Duodenal mucosa (tissue), 2 donors: ENCODE measurements around the gene CSNK1D.

Experiments
- H3K27ac ChIP-seq: one replicate; pipeline ENCODE4 v1.7.0; 2013; ENCODE audit warnings: low read depth, low read length
- H3K27me3 ChIP-seq, 2 donors: one replicate each; pipeline ENCODE4 v1.7.0; 2013; ENCODE audit warnings: low read length in 2 of 2, control low read depth in 1 of 2; ENCODE audit not compliant: insufficient read depth in 2 of 2, control insufficient read depth in 1 of 2
- H3K36me3 ChIP-seq, 2 donors: one replicate each; pipeline ENCODE4 v1.7.0; 2013; ENCODE audit warnings: low read length in 2 of 2, control low read depth in 1 of 2; ENCODE audit not compliant: insufficient read depth in 2 of 2, control insufficient read depth in 1 of 2
- H3K4me1 ChIP-seq, 2 donors: one replicate each; pipeline ENCODE4 v1.7.0; 2013; ENCODE audit warnings: low read length in 2 of 2, control low read depth in 1 of 2; ENCODE audit not compliant: insufficient read depth in 2 of 2, control insufficient read depth in 1 of 2
- H3K4me3 ChIP-seq, 2 donors: one replicate each; pipeline ENCODE4 v1.7.0; 2013; ENCODE audit warnings: low read length in 2 of 2, low read depth in 1 of 2
- H3K9ac ChIP-seq, 2 donors: one replicate each; pipeline ENCODE4 v1.7.0; 2013; ENCODE audit warnings: low read length in 2 of 2, low read depth in 1 of 2
- H3K9me3 ChIP-seq, 2 donors: one replicate each; pipeline ENCODE4 v1.7.0; 2013; ENCODE audit warnings: low read length in 2 of 2, control low read depth in 1 of 2; ENCODE audit not compliant: control insufficient read depth in 1 of 2

Gene CSNK1D

DNA sequence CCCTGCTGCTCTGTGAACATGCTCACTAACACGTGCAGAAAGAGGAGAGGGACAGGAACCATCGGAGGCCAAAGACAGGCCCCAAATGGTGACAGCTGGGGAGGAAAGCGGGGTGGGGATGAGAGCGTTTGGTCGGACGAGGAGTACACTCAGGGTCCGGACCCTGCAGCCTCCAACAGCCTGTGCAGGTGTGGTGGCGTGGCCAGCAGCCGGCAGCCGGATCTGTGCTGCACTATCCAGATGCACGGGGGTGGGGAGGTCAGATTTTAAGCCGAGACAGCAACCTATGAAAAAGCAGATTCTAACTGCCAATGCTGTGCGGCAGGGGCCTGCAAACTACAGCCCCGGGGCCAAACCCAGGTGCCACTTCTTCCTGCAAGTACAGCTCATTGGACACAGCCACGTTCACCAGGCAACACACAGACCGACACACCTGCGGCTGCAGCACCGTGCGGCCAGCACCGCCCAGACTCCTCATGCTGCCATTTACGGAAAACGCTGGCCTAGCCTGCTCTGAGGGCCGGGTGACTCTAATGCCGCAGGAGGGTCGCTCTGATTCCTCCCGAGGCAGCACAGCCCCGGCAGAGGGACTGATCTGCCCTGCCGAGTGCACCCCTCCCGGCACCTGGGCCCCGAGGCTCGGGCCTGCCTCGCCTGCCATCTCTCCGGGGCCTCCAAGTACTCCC lies 23.5 kb downstream of the CSNK1D start:
- Histone ChIP-seq H3K36me3 (peaks cover 60 to 87% of the 10 kb centered on the region in 2 donors), H3K4me3 (no peak overlapping the region), H3K27me3 (no peaks in the 10 kb centered on the region), H3K9ac (no peak overlapping the region), H3K4me1 (peaks cover 0 to 6% of the 10 kb centered on the region in 2 donors), H3K9me3 (no peaks in the 10 kb centered on the region), H3K27ac (no peak overlapping the region)

DNA sequence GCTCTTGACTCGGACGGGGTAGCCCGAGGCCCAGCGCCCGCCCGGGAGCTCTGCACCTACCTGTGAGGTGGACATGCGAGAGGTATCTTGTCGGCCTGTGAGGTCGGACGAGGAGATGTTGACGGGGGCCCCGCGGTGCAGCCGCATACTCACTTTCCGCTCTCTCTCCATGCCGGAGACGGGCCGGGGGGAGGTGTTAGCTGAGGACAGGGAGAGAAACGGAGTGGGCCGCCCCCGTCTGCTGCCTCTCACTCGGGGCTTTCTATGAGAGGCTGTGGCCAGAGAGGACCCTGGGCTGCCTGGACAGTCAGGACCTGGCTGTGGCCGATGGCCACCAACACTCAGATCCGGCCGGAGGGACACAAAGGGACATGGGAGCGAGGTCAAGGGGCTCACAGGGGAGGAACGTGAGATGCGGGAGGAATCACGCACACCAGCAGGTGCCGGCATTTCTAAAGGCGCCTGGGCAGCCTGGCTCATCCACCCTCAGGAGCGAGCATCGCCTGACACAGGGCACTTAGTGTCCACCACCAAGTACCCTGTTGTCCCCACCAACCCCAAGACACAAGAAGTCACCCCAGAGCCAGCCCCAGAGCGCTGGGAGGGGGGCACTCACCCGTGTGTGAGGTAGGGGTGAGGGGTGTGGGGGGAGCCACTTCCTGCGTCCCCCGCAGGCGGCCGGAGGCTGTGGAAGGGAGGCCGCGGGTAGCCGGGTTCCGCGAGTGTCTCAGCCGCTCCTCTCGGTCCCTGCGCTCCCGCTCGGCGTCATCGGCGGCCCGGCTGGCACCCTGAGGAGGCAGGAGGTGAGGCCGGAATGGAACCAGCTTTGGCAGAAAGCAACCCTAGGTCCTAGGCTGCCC lies 24.5 kb downstream of the CSNK1D start:
- H3K9me3 ChIP-seq, result no peaks in the 10 kb centered on the region
- H3K27ac ChIP-seq, result no peak overlapping the region
- H3K36me3 ChIP-seq, result peaks cover 69 to 96% of the 10 kb centered on the region in 2 donors

DNA sequence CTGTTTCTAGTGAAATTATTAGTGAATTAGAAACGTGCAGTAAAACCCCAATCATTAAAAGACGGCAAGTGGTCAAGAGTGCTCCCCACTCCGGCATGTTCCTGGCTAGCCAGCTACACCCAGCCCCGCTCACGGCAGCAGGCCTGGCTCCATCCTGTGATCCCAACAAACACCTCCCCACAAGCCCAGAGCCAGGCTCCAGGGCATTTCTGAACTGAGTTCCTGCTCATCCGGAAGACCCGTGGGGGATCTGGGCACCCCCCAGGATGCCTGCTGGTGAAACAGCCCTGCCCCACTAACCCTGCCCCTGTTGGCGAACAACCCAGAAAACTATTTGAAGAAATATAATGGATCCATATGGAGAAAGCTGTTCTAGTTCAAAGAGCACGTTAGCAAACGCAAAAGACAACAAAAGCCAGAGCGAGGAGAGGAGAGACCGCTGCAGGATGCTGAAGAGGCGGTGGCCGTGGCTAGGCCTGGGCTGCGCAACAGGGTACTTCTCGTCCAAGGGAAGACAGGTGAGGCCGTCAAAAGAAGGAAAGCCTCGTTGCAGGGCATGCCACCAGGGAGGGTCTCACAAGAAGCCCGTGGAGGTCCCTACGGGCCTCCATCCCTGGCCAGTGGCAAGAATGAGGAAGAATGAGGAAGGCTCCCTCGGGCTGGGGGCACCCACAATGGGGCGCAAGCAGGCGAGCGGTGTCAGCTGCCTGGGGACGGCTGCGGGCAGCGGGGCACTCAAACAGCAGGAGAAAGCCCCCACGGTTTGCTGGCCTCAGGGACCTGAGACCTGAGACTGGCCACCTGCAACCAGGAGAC lies 25.4 kb downstream of the CSNK1D start:
- Histone ChIP-seq H3K4me1 (peaks cover 5 to 14% of the 10 kb centered on the region in 2 donors), H3K36me3 (peaks cover 74 to 100% of the 10 kb centered on the region in 2 donors), H3K27ac (no peak overlapping the region)

More for the DNA sequence above, 24.5 kb downstream of the CSNK1D start:
- no peak overlapping the region for H3K4me3 ChIP-seq
- H3K9ac ChIP-seq, result no peak overlapping the region
- H3K27me3 ChIP-seq, result no peaks in the 10 kb centered on the region
- H3K4me1 ChIP-seq, result peaks cover 0 to 6% of the 10 kb centered on the region in 2 donors

DNA sequence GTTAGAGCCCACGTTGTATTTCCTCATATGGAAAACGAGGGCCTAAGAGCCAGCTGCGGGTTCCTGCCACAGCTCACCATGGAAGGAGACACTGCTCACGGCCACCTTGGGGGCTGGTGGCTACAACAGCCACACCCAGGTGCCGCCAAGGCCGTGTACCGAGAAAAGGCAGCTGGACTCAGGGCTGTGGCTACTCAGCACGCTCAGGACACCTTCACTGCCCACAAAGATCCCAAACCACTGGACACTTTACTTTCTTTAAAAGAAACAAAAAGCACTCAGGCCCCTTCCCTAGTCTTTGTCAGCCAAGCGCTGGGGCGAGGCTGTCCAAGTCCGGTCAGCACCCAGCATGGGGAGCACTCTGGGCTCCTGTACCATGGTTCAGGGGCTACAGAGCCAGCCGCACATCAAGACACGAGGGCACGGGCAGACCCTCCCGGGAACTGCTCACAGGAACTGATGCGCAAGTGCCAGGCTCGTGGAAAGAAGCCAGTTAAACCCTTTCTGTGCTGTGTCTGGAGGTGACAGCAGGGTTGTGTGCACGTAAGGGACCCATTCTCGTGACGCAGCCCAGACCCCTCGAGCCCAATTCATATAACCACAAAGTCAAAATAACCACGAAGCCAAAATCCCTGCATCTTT lies 26.2 kb downstream of the CSNK1D start:
- Histone ChIP-seq H3K9ac (no peak overlapping the region), H3K27ac (peak overlapping the region; percentile 51), H3K4me1 (peaks cover 13 to 22% of the 10 kb centered on the region in 2 donors), H3K36me3 (peaks cover 72 to 100% of the 10 kb centered on the region in 2 donors), H3K9me3 (no peaks in the 10 kb centered on the region), H3K4me3 (no peak overlapping the region), H3K27me3 (no peaks in the 10 kb centered on the region)

More for the DNA sequence above, 25.4 kb downstream of the CSNK1D start:
- Histone ChIP-seq H3K27me3 (no peaks in the 10 kb centered on the region), H3K9me3 (no peaks in the 10 kb centered on the region), H3K9ac (no peak overlapping the region), H3K4me3 (no peak overlapping the region)

DNA sequence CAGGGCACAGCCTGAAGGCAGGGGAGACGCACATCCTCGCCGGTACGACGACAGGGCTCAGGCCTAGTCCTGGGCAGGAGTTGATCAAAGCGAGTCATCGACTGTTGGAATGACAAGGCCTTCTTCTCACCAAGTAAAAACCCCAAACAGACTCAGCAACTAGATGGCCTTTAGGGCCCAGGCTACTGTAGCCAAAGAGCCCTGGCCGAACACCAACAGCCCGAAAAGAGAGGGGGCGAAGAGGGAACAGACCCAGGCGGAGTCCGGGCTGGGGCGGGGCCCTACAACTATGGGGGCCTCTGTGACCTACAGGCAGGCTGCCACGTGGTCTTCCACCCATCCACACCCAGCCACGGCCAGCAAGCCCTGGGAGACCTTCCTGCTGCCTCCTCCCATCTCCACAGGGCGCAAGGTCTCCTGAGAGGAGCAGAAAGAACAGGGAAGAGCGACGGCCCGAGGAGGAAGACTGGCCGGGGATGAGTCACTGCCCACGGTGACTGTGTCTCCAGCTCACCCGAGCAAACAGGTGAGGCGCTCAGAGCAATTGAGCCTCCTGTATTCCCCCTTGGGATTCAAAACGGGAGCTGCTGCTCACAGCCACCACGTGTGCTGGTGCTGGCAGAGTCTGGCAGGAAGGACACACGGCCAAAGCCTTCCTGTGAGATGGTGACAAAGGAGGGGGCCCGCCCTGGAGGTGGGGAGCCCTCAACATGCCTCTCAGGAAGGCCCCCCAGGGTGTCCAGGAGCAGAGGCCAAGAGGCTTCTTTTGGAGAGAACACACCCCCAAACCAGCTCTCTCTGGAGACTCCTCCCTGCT lies 26.9 kb downstream of the CSNK1D start:
- H3K36me3 ChIP-seq, result peaks cover 69 to 95% of the 10 kb centered on the region in 2 donors
- no peak overlapping the region for H3K4me3 ChIP-seq
- H3K9me3 ChIP-seq, result no peaks in the 10 kb centered on the region
- no peak overlapping the region for H3K9ac ChIP-seq
- peaks cover 18 to 29% of the 10 kb centered on the region in 2 donors for H3K4me1 ChIP-seq
- no peaks in the 10 kb centered on the region for H3K27me3 ChIP-seq
- H3K27ac ChIP-seq, result peak overlapping the region; percentile 51

DNA sequence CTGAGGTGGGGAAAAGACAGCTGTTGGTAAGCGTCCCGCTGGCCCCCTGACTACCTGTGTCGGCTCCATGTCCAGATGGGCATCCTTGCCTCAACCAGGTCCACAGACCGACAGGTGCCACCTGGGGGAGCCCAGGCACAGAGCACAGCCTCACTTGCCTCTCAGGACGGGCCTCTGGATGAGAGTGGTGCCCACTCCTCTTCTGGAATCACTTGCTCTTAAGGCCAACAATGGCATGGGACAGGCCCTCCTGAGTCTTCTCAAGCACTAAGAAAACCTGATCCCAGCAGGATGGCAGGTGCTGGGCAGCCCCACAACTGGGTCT lies 27.5 kb downstream of the CSNK1D start:
- Histone ChIP-seq H3K4me3 (no peak overlapping the region), H3K9me3 (no peaks in the 10 kb centered on the region), H3K9ac (no peak overlapping the region), H3K27me3 (no peaks in the 10 kb centered on the region), H3K4me1 (peaks cover 24 to 34% of the 10 kb centered on the region in 2 donors), H3K36me3 (peaks cover 63 to 90% of the 10 kb centered on the region in 2 donors), H3K27ac (no peak overlapping the region)

DNA sequence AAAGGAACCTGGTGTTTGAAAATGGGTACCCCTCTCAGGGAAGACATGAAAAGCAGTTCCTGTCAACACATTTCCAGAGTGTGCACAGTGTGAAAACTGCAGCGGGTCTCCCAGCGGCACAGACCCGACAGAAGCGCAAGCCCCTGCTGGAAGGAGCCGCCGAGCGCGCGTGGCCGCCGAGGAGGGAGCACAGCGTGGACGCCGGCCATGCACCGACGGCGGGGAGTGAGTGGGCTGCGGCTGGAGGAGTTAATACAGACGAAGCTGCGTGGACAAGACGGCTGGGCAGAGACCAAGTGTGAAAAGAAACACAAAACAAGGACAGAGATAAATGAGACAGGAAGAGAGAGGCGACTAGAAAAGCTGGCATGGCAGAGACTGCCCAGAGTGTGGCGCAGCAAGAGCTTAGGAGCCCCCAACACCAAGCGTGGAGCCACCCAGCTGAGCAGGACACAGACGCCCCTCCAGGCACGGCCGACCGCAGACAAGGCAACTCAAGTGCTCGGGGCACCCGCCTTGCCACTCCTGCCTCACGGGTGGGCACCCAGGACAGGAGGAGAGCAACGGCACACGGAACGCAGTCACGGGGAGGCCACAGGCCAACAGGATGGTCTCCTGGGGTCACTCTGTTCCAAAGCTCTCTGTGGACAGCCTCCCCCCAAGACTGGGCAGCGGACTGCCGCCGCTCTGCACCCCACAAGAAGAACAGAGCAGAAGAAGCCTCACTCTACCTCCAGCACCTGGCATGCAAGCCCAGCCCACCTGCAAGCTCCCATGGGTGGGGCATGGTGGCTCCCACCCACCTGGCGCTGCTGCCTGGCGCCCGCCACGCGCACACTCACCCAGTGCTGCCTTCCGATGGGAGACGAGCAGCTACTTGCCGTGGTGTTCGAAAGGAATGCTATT lies 28.1 kb downstream of the CSNK1D start:
- H3K4me3 ChIP-seq, result no peak overlapping the region
- no peak overlapping the region for H3K27ac ChIP-seq
- H3K4me1 ChIP-seq, result peaks cover 29 to 39% of the 10 kb centered on the region in 2 donors
- peaks cover 57 to 84% of the 10 kb centered on the region in 2 donors for H3K36me3 ChIP-seq
- no peak overlapping the region for H3K9ac ChIP-seq
- H3K9me3 ChIP-seq, result no peaks in the 10 kb centered on the region
- H3K27me3 ChIP-seq, result no peaks in the 10 kb centered on the region

DNA sequence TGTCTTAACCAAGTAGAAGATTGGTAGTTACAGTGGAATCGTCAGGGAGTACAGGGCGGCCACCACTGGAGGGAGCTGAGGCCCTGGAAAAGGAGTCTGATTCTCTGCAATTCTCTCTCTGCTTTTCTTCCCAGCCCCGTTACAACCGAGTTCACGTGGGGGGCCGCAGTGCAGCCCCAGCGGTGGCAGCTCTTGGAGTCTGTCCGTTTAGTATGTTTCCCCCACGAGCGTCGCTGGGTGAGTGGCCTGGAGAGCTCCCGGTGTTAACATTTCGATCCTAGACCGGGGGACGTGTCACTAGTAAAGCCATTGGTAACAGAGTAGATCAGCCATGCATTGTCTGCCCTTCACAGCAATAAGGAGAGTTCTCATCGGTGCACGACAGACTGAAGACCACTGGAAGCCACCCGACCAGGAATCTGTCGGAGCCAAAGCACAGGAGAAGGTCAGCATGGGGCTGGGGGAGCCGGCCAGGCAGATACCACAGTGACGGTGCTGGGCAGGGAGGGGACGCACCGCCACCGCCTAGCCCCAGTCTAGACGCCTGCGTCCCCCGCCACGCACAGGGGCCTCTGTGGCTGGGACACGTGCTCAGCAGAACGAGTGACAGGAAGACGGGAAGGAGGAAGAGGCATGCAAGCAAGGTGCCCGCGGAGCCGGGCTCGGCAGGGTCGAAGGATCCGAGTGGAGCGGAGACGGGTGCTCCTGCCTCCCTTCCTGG lies 28.9 kb downstream of the CSNK1D start:
- H3K27me3 ChIP-seq, result no peaks in the 10 kb centered on the region
- H3K36me3 ChIP-seq, result peaks cover 57 to 81% of the 10 kb centered on the region in 2 donors
- H3K27ac ChIP-seq, result no peak overlapping the region
- H3K9me3 ChIP-seq, result no peaks in the 10 kb centered on the region
- no peak overlapping the region for H3K9ac ChIP-seq
- no peak overlapping the region for H3K4me3 ChIP-seq
- peaks cover 32 to 47% of the 10 kb centered on the region in 2 donors for H3K4me1 ChIP-seq
